NCI-H2196 treated with DMSO at 0.1 percent for 48 hours (cell line): ENCODE measurements around the gene FGFRL1.

Source experiments
- DNase-seq: peaks from one replicate; lab custom pipeline; 2025; ENCODE audit not compliant: unreplicated experiment; lab: John Stamatoyannopoulos, UW

The FGFRL1 gene, protein sequence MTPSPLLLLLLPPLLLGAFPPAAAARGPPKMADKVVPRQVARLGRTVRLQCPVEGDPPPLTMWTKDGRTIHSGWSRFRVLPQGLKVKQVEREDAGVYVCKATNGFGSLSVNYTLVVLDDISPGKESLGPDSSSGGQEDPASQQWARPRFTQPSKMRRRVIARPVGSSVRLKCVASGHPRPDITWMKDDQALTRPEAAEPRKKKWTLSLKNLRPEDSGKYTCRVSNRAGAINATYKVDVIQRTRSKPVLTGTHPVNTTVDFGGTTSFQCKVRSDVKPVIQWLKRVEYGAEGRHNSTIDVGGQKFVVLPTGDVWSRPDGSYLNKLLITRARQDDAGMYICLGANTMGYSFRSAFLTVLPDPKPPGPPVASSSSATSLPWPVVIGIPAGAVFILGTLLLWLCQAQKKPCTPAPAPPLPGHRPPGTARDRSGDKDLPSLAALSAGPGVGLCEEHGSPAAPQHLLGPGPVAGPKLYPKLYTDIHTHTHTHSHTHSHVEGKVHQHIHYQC

DNA sequence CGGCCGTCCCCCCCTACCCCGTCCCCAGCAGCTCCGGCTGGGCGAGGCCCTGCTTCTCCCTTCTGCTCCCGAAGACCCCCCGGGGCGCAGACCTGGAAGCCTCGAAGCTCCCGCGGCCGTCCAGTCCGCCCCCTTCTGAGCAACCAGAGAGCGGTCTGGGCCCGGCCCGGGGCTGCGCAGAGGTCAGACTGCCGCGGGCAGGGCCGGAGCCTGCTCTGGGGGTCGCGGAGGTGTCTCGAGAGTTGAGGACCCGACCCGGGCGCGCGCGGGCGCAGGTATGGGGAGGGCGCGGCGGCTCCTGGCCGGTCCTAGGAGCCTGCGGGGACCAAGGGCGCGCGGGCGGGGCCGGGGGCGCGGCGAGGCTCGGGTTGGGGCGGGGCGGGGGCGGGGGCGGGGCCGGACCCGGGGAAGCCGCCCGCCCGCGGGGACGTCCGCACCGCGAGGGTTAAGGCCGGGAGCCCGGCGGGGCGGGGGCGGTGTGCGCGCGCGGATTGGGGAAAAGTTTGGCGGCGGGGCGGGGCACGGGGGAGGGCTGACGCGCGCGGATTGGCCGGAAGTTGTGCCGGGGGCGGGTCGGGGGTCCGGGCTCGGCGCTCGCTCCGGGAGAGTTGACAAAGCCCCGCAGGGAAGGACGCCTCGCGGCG, at the start of gene FGFRL1:
TSS of gene FGFRL1 (plus strand) at position 605 of the 644 bp plus-strand sequence. CDS start 860 bp downstream, outside the sequence.
- DNase-seq: peak; percentile 48

DNA sequence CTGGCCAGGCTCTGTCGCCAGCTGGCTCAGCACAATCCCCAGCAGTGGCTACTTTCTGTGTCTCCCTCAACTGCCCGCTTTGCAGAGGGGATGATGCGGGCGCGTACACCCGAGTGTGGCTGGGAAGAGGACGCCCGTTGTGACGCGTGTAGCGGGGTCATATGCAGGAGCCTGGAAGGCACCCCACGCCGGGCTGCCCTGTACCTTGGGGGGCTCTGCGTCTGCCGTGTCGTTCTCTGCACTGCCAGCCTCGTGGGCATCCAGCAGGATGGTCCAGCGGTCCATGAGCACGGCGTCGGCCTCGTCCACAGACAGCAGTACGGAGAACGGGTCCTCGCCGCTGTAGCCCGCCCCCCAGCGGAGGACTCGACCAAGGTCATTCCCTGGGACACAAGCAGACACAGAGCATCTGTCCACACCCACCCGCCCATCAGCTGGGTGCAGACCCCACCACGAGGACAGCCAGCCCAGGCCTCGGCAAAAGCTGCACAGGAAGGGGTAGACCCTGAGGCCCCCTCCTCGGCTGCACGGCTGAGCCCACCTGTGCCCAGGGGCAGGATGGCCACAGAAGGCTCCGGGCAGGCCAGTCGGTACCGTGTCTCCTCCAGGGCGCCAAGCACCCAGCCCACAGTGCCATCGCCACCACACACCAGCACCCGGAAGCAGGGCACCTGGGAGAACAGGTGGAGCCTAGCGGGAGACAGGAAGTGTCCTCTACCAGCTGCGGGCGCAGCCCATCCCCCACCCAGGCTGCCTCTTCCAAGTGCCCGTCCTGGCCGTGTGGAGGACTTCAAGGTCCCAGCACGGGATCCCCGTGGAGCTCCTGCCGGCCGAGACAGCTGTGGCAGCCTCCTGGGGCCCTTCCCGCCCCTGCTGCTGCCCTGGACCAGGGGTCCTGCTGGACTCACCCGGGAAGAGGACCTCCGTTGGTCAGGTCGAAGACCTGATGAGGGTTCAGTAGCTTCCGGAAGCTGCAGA, 48.9 kb upstream of the FGFRL1 start:
- DNase-seq: no peak

DNA sequence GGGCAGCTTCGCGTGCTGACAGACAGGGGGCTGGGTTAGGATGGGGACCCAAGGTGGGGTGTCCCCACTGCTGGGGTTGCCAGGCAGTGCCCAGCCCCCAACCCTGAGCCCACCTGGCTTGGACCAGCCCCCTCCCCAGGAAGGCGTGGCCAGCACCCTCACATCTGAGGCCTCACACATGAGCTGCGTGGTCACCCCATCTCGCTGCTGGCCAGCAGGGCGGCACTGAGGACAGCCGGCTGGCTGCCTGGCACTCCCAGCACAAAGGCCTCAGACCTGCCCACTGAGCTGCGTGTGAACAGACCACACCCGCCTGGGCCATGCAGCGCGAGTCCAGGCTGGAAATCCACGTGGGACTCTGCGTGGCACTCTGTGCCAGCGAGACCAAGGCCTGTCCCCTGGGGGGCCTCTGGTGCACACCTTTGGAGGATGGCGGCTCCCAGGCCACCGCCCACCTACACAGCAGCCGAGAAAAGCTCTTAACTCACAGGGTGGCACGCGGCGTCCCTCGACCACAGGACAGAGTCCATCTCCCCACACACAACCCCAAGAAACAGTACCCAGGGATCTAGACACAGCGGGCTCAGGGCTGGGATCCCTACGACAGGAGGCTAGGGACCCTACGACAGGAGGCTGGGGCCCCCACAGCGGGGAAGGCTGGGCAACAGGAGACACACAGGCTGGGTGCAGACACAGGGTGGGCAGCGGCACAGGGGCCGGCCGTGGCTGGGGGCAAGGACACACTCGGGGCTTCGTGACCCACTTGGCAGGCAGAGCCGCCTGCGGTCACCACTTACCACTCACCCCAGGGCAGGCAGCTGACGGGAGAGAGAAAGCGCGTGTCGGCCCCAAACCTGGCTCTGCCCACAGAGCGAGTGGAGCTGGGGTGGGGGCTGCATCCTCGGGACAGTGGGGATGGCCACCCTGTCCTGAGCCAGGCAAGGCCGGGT, 47.9 kb upstream of the FGFRL1 start:
- DNase-seq: no peak

DNA sequence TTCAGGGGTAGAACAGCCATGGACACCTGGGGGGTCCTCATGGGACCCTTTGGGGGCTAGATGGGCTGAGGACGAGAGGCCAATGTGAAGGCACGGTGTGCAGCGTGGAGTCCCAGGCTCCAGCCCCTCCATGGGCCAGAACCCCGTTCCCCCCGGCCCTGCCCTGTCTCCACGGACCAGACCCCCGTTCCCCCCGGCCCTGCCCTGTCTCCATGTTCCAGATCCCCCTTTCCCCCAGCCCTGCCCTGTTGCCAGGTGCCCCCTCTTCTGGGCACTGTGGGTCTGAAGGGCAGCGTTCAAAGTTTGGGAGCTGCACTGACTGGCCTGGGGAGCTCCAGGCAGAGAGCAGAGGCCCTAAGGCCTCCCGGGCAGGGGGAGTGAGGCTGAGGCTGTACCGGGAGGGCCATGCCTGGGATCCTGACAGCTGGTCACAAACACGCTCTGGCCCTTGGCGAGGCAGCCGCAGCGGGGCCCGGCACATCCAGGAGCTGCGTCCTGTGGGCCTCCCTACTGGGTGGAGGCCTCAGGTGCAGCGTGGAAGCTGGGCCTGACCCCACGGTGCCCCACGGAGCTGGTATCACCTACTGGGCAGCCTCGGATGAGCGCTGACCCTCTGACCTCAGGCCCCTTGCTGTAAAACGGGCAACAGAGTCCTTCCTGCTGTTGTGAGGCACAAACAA, 46.9 kb upstream of the FGFRL1 start:
- DNase-seq: no peak

DNA sequence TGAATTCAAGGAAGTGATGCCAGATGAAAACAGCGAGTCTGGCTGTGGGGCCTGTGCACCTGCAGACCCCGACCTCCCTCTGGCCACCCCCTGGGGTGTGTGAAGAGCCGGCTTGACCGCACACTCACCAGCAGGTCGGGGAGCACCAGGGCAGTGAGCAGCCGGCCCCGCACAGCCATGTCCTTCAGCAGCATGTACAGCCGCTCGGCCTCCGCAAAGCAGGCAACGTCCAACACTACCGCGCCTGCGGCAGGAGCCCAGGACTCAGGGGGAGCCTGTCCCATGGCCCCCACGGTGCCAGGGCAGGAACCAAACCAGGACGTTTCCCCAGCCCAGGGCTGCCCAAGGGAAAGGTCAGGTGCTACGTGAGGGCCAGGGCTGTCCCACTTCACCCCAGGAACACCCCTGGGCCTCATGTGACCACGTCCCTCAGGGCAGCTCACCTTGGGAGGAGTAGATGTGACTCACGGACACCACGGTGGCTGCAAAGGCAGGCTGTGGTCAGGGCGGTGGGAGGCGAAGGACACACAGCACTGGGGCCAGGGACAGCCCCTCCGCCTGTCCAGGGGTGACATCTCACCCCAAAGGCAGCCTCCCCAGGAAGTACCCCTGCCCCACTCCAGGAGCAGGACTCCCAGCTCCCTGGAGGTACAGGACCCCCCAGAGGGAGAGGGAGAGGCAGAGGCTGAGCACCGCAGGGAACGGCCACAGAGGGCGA, 46.2 kb upstream of the FGFRL1 start:
- no peak for DNase-seq

DNA sequence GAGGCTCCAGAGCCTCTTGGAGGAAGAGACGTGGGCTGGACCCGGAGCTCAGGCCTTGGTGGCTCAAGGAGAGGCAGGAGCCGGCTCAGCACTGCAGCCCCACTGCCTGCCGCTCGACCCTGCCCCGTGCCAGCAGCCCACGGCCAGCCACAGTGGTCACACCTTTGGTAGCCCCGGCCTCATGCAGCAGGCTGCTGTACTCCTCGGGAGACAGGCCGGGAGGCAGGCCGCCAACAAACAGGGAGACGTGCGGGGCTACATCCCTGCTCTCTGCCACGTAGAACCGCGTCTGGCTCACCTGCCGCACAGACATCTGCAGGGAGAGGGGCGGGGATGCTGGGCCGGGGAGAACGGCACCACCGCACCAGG, 45.7 kb upstream of the FGFRL1 start:
- no peak for DNase-seq

DNA sequence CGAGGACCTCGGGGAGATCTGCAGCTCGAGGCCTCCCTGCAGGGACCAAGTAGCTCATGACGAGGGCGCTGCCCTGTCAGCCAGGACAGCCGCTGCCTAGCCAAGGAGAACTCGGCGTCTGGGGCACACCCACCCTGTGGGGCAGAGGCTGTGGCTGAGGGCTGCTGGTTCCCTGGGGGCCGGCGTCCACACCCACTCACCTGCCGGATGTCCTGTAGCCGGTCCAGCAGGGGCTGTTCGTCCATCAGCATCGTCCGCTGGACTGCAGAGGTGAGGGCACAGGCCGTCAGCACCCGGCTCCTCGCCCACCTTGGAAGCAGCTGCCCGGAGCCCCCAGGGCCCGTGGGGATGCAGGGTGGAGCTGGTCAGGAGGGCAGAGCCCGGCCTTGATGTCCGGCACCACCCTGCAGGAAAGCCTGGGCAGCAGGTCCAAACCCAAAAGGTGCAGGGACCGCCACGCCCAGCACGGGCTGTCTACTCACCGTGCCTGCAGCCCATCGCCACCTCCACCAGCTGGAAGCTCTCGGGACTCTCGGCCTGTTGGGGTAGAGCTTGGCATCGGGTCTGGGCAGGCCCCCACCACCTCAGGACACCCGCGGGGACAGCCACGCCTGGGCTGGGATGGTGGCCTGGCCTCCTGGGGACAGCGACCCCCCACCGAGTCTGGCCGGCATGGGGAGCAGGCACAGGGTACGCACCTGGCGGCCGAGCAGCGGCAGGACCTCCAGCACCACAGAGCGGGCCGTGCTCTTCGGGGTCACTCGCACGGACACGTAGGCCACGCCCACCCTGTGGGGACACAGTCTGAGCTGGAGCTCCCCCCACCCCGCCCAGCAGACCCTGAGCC, 44.9 kb upstream of the FGFRL1 start:
- no peak for DNase-seq

DNA sequence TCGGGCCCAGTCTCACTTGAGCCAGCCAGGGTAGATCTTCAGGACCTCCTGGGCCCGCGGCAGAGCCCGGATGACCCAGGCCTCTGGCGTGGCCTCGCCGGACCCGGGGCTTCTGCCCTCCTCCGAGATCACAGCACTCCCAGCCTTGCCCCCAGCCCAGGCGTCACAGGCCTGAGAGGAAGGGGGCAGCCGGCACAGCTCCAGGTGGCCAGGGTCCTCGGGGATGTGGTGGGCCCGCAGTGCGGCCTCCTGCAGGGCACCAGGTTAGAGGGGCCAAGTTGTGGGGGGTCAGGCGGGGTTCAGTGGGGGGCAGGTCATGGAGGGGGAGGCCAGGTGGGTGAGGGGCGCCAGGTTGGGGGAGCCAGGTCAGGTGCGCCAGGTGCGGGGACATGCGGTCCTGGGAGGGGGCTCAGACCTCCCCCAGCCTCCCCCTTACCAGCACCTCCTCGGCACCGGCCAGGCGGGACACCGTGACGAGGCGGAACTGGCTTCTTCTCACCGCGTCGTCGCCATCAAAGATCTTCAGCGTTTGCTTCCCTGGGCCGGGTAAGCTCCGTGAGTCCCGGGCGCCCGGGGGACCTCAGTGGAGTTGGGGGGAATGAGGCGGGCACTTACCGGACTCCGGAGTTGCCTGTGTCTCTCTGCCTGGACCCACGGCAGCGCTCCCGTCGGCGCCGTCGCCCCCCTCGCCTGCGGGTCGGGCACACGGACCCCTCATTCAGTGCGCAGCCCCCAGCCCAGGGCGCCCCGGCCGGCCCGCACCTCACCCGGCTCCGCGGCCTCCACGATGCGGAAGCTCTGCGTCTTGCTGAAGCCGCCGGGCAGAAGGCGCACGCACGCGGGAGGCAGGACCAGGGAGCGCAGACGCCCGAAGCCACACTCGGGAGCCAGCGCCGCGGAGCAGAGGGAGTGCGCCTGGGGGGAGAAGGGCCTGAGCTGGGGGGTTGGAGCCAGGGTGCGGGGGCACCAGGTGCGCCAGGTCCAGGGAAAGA, 44.0 kb upstream of the FGFRL1 start:
- no peak for DNase-seq

DNA sequence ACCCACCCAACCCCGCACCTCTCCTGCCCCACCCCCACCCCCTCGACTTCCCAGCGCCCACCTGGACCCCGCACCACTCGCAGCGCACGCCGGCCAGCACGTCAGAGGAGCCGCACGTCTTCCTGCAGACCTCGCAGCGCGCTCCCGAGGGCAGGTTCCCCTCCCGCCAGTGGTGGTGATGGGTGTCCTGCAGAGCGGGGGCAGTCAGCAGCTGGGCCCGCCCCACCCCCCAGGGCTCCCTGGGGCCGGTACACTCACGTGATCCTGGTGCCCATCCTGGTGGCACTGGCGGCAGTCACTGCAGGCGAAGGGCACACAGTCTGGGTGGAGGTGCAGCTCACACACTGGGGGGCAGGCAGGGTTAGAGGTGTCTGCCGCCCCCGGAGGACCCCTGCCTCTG, 43.2 kb upstream of the FGFRL1 start:
- no peak for DNase-seq

DNA sequence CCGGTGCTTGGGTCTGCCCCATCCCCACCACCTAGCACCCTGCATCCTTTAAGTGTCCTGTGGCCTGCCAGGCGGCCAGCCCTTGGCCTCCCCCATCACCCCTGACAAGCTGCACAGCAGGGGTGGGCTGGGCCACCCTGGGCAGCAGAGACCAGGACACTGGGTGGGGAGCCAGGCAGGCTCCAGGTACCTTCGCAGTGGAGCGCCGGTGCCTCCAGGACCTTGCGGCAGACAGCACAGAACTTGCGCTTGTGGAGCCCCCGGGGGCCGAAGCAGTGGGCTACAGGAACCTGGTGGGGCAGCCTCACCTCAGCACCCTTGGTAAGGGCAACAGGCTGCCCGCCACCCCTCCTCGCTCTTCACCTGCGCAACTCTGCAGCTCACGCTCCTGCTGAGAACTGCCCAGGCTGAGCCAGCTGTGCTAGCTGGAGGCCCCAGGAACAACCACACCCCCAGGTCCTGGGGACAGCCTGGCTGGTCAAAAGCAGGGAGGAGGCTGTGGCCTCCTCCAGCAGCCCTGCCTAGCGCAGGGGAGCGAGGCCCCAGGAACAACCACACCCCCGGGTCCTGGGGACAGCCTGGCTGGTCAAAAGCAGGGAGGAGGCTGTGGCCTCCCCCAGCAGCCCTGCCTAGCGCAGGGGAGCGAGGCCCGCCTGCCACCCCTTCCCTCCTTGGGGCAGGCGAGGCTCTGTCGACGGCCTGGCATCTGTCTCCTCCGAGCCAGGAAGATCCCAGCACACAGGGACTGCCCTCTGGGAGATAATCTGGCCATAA, 42.6 kb upstream of the FGFRL1 start:
- DNase-seq: no peak

DNA sequence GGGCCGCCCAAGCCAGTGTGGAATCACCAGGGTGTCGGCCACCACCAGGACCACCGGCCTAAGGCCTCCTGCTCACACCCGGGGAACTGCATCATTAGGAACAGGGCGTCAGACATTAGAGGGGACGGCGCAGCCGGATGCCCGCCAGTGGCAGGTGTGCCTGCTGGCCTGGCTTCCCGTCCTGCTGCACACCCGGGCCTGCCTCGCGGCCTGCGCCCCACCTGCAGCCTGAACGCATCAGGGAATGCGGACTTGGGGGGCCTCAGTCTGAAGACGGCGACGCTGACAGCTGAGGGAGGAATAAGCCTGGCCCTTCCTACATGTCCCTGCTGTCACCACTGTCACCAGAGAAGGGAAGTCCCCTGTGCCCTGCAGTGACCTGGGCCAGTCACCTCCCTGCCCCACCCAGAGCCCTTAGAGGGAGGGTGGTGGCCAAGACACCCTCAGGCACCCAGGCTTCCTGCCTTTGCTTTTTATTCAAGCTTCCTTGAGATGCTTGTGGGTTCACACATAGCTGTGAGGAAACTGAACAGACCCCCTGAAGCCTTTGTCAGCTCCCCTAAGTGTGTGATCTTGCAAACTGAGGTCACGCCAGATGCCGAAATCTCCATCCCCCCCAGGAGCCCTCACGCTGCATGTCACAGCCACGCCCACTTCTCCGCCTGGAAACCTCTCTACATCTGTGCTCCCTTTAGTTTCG, 41.2 kb upstream of the FGFRL1 start:
- DNase-seq: no peak

DNA sequence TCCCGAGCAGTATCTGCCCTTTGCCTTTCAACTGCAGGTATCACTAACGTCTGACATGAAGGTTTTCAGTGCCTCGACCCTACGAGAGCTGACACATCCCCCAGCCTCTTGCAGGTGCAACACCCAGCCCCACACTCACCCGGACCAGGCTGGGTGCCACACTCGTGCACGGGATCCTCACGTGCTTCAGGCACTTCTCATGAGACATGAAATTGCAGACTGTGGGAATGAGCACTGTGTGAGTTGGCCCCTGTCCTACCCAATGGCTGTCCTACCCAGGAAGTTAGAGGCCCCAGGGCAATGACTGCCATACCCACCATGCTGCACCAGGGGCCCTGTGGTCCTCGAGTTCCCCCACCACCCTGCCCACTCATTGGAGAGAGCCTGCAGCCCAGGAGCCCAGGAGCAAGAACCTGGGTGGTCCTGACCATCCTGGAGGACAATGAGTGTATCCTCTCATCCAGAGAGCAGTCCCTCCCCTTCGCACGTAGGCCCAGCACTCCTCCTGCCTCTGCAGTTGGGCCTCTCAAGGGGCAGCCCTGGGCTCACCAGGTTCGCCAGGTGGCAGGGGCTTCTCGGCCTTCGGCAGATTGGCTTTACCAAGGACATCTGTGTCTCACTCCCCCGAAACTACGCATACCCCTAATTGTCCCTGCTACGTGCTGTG, 40.4 kb upstream of the FGFRL1 start:
- no peak for DNase-seq

DNA sequence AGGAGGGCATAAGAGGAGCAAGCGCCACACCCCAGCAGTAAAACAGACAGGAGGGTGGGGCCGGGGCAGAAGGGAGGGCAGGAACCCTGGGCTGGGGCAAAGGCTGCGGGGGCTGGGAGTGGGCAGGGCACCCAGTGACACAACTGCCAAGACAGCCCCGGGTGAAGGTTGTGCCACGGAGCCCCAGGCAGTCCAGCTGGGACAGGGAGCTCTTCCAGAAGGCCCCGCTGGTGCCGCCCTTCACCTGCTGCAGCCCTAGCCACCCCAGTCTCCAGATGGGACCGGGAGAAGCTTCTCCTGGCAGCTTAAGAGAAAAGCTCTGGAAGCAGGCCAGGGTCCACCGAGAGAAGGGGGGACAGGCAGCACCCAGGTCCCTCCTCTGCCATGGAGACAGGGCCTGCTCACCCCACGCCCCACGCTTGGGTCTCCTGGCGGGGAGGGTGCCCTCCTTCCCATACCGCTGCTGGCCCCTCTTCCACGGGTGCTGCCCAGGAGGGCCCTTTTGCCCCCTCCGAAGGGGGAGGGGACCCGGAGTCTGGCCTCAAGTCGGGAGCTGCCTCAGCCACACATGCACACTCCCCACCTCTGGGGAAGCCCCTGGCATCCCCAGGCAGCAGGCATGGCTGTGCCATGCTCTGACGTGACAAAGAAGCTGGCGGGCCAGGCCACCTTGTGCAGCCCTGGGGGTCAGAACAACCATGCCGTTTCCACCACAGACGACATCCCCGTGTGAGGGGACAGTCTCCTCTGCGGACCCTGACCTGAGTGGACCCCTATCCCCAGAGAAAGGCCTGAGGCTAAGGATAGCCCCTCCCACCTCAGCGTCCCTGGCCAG, 39.5 kb upstream of the FGFRL1 start:
- no peak for DNase-seq
